ENCODE results near the gene KCTD20. TPM values are rescaled to one million over a fixed set of nuclear protein-coding genes. Genes with fewer than 3 reads are reported as not detected.

Gene KCTD20
- total and polyA plus RNA-seq, 4 donors, result 9.5 to 48.5 (median 32.2) TPM

DNA sequence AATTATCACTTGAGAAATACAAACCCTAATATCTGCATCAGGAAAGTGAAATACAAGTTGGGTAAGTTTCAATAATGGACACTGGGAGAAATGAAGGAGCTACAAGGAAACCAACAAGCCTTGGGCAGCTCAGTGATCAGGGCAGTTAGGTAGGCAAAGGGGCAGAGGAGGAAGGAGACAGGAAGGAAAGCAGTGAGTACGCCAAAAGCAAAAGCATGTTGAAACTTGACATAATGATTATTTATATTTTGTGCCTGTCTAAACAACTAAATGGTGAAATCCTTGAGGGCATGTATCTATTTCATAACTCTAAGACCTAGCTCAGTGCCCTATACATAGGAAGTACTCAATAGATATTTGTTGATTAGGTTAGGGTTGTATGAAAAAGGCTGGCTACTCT lies 23.5 kb upstream of the KCTD20 start:
- WGBS, result 79% methylated on average over 1 of the region's 1 CpG
- no peak overlapping the region for H3K4me3 ChIP-seq (ENCODE audit: low read depth in 1 of 3, low read length in 3 of 3)
- H3K9ac ChIP-seq (ENCODE audit: low read depth in 1 of 2, low read length in 2 of 2), result no peak overlapping the region
- H3K27ac ChIP-seq (ENCODE audit: low read depth in 1 of 2, low read length in 2 of 2), result no peak overlapping the region
- H3K27me3 ChIP-seq (ENCODE audit: control insufficient read depth in 4 of 4, insufficient read depth in 4 of 4, low read length in 3 of 4), result no peaks in the 10 kb centered on the region
- H3K4me1 ChIP-seq (ENCODE audit: control insufficient read depth in 4 of 4, insufficient read depth in 4 of 4, low read length in 3 of 4), result peaks cover 0 to 16% (median 3%) of the 10 kb centered on the region in 4 donors
- H3K9me3 ChIP-seq (ENCODE audit: control insufficient read depth in 4 of 4, low read length in 3 of 4), result no peaks in the 10 kb centered on the region
- TF ChIP-seq, protein P1, sequence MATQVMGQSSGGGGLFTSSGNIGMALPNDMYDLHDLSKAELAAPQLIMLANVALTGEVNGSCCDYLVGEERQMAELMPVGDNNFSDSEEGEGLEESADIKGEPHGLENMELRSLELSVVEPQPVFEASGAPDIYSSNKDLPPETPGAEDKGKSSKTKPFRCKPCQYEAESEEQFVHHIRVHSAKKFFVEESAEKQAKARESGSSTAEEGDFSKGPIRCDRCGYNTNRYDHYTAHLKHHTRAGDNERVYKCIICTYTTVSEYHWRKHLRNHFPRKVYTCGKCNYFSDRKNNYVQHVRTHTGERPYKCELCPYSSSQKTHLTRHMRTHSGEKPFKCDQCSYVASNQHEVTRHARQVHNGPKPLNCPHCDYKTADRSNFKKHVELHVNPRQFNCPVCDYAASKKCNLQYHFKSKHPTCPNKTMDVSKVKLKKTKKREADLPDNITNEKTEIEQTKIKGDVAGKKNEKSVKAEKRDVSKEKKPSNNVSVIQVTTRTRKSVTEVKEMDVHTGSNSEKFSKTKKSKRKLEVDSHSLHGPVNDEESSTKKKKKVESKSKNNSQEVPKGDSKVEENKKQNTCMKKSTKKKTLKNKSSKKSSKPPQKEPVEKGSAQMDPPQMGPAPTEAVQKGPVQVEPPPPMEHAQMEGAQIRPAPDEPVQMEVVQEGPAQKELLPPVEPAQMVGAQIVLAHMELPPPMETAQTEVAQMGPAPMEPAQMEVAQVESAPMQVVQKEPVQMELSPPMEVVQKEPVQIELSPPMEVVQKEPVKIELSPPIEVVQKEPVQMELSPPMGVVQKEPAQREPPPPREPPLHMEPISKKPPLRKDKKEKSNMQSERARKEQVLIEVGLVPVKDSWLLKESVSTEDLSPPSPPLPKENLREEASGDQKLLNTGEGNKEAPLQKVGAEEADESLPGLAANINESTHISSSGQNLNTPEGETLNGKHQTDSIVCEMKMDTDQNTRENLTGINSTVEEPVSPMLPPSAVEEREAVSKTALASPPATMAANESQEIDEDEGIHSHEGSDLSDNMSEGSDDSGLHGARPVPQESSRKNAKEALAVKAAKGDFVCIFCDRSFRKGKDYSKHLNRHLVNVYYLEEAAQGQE (IDR thresholded peaks at IDR 0.05), result no peak
- TF ChIP-seq, protein P2, sequence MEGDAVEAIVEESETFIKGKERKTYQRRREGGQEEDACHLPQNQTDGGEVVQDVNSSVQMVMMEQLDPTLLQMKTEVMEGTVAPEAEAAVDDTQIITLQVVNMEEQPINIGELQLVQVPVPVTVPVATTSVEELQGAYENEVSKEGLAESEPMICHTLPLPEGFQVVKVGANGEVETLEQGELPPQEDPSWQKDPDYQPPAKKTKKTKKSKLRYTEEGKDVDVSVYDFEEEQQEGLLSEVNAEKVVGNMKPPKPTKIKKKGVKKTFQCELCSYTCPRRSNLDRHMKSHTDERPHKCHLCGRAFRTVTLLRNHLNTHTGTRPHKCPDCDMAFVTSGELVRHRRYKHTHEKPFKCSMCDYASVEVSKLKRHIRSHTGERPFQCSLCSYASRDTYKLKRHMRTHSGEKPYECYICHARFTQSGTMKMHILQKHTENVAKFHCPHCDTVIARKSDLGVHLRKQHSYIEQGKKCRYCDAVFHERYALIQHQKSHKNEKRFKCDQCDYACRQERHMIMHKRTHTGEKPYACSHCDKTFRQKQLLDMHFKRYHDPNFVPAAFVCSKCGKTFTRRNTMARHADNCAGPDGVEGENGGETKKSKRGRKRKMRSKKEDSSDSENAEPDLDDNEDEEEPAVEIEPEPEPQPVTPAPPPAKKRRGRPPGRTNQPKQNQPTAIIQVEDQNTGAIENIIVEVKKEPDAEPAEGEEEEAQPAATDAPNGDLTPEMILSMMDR (IDR thresholded peaks at IDR 0.05; ENCODE audit: low read depth, low read length, missing input control), result no peak
- TF ChIP-seq TAF1 (conservative IDR thresholded peaks at IDR 0.05) (no peak), FOXA1 (IDR thresholded peaks at IDR 0.05) (no peak), HNF4G (IDR thresholded peaks at IDR 0.05) (no peak), HNF4A (conservative IDR thresholded peaks at IDR 0.05) (no peak), GABPA (IDR thresholded peaks at IDR 0.05 in 1 of 2, conservative IDR thresholded peaks at IDR 0.05 in 1 of 2) (no peak), SP1 (IDR thresholded peaks at IDR 0.05) (no peak), EGR1 (IDR thresholded peaks at IDR 0.05; ENCODE audit: low read depth in 2 of 2) (no peak), RXRA (IDR thresholded peaks at IDR 0.05) (no peak), YY1 (IDR thresholded peaks at IDR 0.05) (no peak), FOXA2 (IDR thresholded peaks at IDR 0.05) (no peak), NR2F2 (IDR thresholded peaks at IDR 0.05) (no peak), RAD21 (IDR thresholded peaks at IDR 0.05) (no peak), JUND (IDR thresholded peaks at IDR 0.05) (no peak)
- TF ChIP-seq, protein P3, sequence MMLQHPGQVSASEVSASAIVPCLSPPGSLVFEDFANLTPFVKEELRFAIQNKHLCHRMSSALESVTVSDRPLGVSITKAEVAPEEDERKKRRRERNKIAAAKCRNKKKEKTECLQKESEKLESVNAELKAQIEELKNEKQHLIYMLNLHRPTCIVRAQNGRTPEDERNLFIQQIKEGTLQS (IDR thresholded peaks at IDR 0.05), result no peak
- TF ChIP-seq, protein P4, sequence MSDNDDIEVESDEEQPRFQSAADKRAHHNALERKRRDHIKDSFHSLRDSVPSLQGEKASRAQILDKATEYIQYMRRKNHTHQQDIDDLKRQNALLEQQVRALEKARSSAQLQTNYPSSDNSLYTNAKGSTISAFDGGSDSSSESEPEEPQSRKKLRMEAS (IDR thresholded peaks at IDR 0.05), result no peak
- TF ChIP-seq, protein P5, sequence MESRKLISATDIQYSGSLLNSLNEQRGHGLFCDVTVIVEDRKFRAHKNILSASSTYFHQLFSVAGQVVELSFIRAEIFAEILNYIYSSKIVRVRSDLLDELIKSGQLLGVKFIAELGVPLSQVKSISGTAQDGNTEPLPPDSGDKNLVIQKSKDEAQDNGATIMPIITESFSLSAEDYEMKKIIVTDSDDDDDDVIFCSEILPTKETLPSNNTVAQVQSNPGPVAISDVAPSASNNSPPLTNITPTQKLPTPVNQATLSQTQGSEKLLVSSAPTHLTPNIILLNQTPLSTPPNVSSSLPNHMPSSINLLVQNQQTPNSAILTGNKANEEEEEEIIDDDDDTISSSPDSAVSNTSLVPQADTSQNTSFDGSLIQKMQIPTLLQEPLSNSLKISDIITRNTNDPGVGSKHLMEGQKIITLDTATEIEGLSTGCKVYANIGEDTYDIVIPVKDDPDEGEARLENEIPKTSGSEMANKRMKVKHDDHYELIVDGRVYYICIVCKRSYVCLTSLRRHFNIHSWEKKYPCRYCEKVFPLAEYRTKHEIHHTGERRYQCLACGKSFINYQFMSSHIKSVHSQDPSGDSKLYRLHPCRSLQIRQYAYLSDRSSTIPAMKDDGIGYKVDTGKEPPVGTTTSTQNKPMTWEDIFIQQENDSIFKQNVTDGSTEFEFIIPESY (IDR thresholded peaks at IDR 0.05), result no peak
- no peak for DNase-seq (ENCODE audit: low spot score)
- no peaks in the 10 kb centered on the region for H3K36me3 ChIP-seq (ENCODE audit: control insufficient read depth in 4 of 4, insufficient read depth in 3 of 4, low read depth in 1 of 4, low read length in 3 of 4)

All from liver (tissue), 9 donors.